ENCODE results near the gene SMAD2. TPM values are rescaled to one million over a fixed set of nuclear protein-coding genes. Genes with fewer than 3 reads are reported as not detected.

The SMAD2 gene
- total and polyA plus RNA-seq, 9 of the 15 experiments (the other 6 are each of a cell fraction or from before 2014, with no cell fraction given) = 9.2 to 49.6 (median 33.7) TPM

DNA sequence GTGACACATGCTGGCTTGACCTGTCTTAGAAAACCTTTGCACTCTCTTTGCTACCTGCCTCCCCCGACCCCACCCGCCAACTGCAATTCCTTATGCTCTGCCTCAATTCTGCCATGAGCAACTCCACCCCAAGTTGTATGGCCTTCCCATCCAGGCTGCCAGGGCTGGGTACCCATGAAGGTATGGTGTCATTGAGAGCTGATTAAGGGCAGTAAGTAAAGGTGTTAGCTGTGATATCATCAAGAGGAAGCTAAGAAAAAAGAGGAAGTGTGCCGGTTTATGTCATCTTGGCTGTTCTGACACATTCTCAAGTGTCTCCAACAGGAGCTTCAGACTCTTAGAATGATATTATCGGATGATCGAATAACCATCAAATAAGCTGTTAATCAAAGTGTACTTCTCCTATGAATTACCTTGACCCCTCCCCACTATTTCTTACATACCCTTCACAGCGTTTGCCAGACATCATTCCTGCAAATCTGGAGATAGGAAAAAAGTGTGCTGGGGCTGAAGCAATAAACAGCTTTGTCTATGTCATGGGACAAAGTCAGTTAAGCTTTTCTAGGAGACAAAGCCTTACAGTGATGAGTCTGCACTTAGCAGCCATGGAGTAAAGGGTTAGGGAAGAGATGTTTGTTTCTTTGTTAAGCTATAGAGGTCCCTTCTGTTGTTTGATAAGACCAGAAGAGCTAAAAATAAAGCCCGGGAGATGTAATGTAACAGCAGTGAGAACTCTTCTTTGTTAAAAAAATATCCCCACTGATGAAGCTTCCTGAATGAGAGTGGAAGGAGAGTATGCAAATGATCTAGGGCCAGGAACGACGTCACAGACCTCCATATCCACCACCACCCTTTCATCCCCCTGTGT lies 40.4 kb upstream of the SMAD2 start (continued):
- TF ChIP-seq BACH1 (tag; IDR thresholded peaks at IDR 0.05) (no peak), ELK3 (CRISPR knock-in tag; IDR thresholded peaks at IDR 0.05) (no peak), ATF7 (IDR thresholded peaks at IDR 0.05) (peak; percentile 36; the same call in 1 of the 2 replicates), ZBED1 (IDR thresholded peaks at IDR 0.05) (no peak), CREM (IDR thresholded peaks at IDR 0.05; ENCODE audit: low read depth) (peak; percentile 45), C11orf30 (IDR thresholded peaks at IDR 0.05; ENCODE audit: low read depth) (peak; percentile 51; the same call in 1 of the 2 replicates), ZNF444 (CRISPR knock-in tag; IDR thresholded peaks at IDR 0.05) (no peak), LARP7 (IDR thresholded peaks at IDR 0.05) (no peak), MEIS2 (IDR thresholded peaks at IDR 0.05; ENCODE audit: partially characterized antibody) (peak; percentile 64), DPF2 (IDR thresholded peaks at IDR 0.05) (peak; percentile 51; the same call in 1 of the 2 replicates), RCOR1 (IDR thresholded peaks at IDR 0.05; ENCODE audit: borderline replicate concordance in 1 of 2, low read depth in 2 of 2, low read length in 2 of 2) (0 out of 4 replicates have a peak, but pooled peaks of 1 of the 2 experiments have one; percentile 19), SMAD4 (CRISPR knock-in tag; conservative IDR thresholded peaks at IDR 0.05) (0 out of 2 replicates have a peak, but pooled peaks have one; percentile 14), GTF2F1 (IDR thresholded peaks at IDR 0.05; ENCODE audit: low read depth, low read length) (no peak), BRCA1 (IDR thresholded peaks at IDR 0.05) (no peak), BRCA1 (CRISPR knock-in tag; IDR thresholded peaks at IDR 0.05) (no peak), ZNF76 (CRISPR knock-in tag; IDR thresholded peaks at IDR 0.05; ENCODE audit: borderline replicate concordance) (no peak), FOSL1 (tag; conservative IDR thresholded peaks at IDR 0.05) (peak; percentile 54; the same call in 1 of the 2 replicates), SMARCA4 (IDR thresholded peaks at IDR 0.05) (peak; percentile 48; the same call in 1 of the 2 replicates), ELF4 (CRISPR knock-in tag; IDR thresholded peaks at IDR 0.05) (no peak), CBFA2T3 (IDR thresholded peaks at IDR 0.05) (peak; percentile 63)
- TF ChIP-seq, protein P1, sequence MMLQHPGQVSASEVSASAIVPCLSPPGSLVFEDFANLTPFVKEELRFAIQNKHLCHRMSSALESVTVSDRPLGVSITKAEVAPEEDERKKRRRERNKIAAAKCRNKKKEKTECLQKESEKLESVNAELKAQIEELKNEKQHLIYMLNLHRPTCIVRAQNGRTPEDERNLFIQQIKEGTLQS (IDR thresholded peaks at IDR 0.05) = peak; percentile 46; the same call in 1 of the 2 replicates
- TF ChIP-seq, protein P1 (CRISPR knock-in tag; conservative IDR thresholded peaks at IDR 0.05) = no peak
- TF ChIP-seq, protein P2, sequence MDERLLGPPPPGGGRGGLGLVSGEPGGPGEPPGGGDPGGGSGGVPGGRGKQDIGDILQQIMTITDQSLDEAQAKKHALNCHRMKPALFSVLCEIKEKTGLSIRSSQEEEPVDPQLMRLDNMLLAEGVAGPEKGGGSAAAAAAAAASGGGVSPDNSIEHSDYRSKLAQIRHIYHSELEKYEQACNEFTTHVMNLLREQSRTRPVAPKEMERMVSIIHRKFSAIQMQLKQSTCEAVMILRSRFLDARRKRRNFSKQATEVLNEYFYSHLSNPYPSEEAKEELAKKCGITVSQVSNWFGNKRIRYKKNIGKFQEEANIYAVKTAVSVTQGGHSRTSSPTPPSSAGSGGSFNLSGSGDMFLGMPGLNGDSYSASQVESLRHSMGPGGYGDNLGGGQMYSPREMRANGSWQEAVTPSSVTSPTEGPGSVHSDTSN (CRISPR knock-in tag; IDR thresholded peaks at IDR 0.05; ENCODE audit: low read depth) = no peak
- TF ChIP-seq, protein P2 (tag; conservative IDR thresholded peaks at IDR 0.05; ENCODE audit: low read depth) = peak; percentile 62
